G401 (cell line): Measurements from ENCODE around the gene GNPTG. TPM values are rescaled to one million over a fixed set of nuclear protein-coding genes. Genes with fewer than 3 reads are reported as not detected.

Experiments used
- DNase-seq: peaks from one replicate; pipeline ENCODE4 v3.0.0-alpha.2; 2015; ENCODE audit warnings: low spot score
- in situ Hi-C: cut with HindIII; loops from 2 replicates; pipeline ENCODE4 v1.10.0; 2016; ENCODE audit warnings: low sequenced_read_pairs, mixed read lengths
- total RNA-seq: library from RNA; depleted of rRNA; stranded (reverse); fragments of >200 nt; shearing (Covaris generic); gene quantifications from 2 replicates; pipeline ENCODE4 v1.2.3, GENCODE V29; 2014; rRNA removed

The GNPTG gene
- total RNA-seq, 1 experiment from 2014 or later, result 48.6 TPM

DNA sequence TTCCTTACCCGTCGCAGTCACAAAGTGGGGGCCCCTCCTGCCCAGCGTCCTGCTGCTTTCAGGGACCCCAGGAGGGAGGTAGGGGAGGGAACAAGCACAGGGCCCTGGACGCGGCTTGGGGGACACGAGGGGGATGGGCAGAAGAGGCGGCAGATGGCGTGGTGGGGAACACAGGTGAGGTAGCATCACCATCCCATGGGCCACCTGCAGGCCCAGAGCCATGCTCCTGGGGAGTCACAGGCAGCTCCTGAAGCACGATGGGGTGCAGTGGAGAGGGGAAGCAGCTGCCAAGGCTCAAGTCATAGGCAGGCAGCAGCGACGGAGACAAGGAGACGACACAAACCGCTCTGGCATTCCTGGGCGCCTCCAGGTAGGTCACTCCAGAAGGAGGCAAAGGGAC lies 52.0 kb downstream of the GNPTG start:
- in situ Hi-C loops, result no loop called here
- no peak for DNase-seq

DNA sequence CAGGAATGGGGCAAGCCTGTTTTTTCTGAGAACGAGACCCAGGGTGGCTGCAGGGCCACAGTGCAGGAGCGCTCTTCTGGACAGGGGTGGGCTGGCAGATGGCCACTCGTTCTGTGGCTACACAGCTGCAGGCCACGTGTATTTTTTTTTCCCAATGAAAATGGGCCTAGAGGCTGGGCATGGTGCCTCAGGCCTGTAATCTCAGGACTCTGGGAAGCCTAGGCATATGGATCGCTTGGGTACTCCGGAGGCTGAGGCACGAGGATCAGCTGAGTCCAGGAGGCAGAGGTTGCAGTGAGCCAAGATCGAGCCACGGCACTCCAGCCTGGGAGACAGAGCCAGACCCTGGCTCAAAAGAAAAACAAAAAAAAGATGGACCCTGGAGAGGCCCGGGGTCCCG lies 56.0 kb downstream of the GNPTG start:
- in situ Hi-C loops, result no loop called here
- no peak for DNase-seq

DNA sequence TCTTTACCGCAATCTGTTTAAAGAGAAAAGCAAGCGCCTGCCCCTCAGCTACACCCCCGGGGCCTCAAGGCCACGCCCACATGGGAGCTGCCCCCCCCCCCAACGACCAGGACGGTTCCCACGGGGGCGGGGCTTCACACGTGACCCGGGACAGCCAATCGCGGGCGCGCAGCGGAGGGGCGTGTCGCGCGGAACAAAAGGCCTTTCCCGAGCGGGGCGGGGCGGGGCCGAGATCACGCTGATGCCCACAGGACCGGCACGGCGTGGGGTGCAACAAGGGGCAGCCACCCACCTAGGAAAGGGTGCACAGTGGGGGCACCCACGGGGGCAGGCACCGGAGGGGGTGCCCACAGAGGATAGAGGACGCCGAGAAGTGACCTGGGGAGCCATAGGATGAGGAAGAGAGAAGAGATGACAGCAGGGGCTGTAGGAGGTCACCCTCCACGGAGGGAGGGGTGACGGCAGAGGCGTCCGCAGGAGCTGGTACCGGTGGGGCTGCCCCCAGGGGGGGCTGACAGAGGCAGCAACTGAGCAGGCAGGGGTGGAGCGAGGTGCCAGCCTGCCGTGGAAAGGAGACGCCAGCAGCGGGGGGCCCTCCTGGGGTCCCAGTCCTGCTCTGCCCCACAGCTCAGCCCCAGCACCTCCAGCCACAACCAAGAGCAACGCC lies 56.6 kb downstream of the GNPTG start:
- DNase-seq, result peak; percentile 78
- in situ Hi-C loops, result no loop called here

DNA sequence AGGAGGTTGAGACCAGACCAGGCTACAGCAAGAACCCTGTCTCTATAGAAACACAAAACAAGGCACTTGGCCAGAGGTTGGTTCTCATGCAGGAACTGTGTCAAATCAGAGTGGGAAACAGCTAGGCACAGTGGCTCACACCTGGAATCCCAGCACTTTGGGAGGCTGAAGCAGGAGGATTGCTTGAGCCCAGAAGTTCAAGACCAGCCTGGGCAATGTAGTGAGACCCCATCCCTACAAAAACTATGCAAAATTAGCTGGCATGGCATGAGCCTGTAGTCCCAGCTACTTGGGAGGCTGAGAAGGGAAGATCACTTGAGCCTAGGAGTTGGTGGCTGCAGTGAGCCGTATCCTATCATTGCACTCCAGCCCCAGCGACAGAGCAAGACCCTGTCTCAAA lies 61.1 kb downstream of the GNPTG start:
- DNase-seq, result no peak
- in situ Hi-C loops, result no loop called here

Other genes starting within 250 kb of the GNPTG start
- 14.8 and 21.8 TPM in 2 replicates for gene CACNA1H, start 198.8 kb upstream of the GNPTG start, total RNA-seq
- not detected in 2 replicates for gene TPSG1, start 126.7 kb upstream of the GNPTG start, total RNA-seq
- gene TPSB2, start 121.7 kb upstream of the GNPTG start, total RNA-seq, result not detected in 2 replicates
- not detected in 2 replicates for gene TPSAB1, start 111.2 kb upstream of the GNPTG start, total RNA-seq
- not detected in 2 replicates for gene TPSD1, start 95.9 kb upstream of the GNPTG start, total RNA-seq
- gene UBE2I, start 42.3 kb upstream of the GNPTG start, total RNA-seq, result 120 and 144 TPM in 2 replicates
- gene BAIAP3, start 18.3 kb upstream of the GNPTG start, total RNA-seq, result 0.25 and 2.0 TPM in 2 replicates
- 88.1 and 96.8 TPM in 2 replicates for gene TSR3, start 53 bp upstream of the GNPTG start, total RNA-seq
- gene UNKL, start 62.8 kb downstream of the GNPTG start, total RNA-seq, result 8.2 and 11.1 TPM in 2 replicates
- 40.5 and 46.6 TPM in 2 replicates for gene UQCC4, start 68.8 kb downstream of the GNPTG start, total RNA-seq
- not detected in 2 replicates for gene PERCC1, start 79.1 kb downstream of the GNPTG start, total RNA-seq
- 0.75 TPM in 1 of 2 replicates, not detected in the other for gene CCDC154, start 92.6 kb downstream of the GNPTG start, total RNA-seq
- 195 and 203 TPM in 2 replicates for gene CLCN7, start 123.1 kb downstream of the GNPTG start, total RNA-seq
- gene PTX4, start 137.0 kb downstream of the GNPTG start, total RNA-seq, result 0.61 TPM in 1 of 2 replicates, not detected in the other
- 86.9 and 97.8 TPM in 2 replicates for gene TELO2, start 141.4 kb downstream of the GNPTG start, total RNA-seq
- not detected in 2 replicates for gene TMEM204, start 181.7 kb downstream of the GNPTG start, total RNA-seq